Liver (tissue), 9 donors: Measurements from ENCODE around the gene SRPK1. TPM values are rescaled to one million over a fixed set of nuclear protein-coding genes. Genes with fewer than 3 reads are reported as not detected.

Source experiments
- DNase-seq: peaks from one replicate; pipeline ENCODE4 v3.0.0-alpha.2; 2017; ENCODE audit warnings: low spot score
- H3K27ac ChIP-seq, 2 donors: one replicate each; pipeline ENCODE4 v1.7.0; 2013; ENCODE audit warnings: inconsistent platforms in 2 of 2, low read length in 2 of 2, control low read depth in 1 of 2, low read depth in 1 of 2, mild to moderate bottlenecking in 1 of 2
- H3K27me3 ChIP-seq, 4 donors: one replicate each; pipeline versions ENCODE4 v1.6.1 to v1.7.0; 2013; ENCODE audit warnings: low read length in 3 of 4, inconsistent platforms in 1 of 4, mild to moderate bottlenecking in 1 of 4, moderate library complexity in 1 of 4; ENCODE audit not compliant: control insufficient read depth in 4 of 4, insufficient read depth in 4 of 4
- H3K36me3 ChIP-seq, 4 donors: one replicate each; pipeline versions ENCODE4 v1.6.1 to v1.7.0; 2013; ENCODE audit warnings: low read length in 3 of 4, mild to moderate bottlenecking in 3 of 4, low read depth in 1 of 4, moderate library complexity in 1 of 4; ENCODE audit not compliant: control insufficient read depth in 4 of 4, insufficient read depth in 3 of 4
- H3K4me1 ChIP-seq, 4 donors: one replicate each; pipeline versions ENCODE4 v1.6.1 to v1.7.0; 2013; ENCODE audit warnings: low read length in 3 of 4, mild to moderate bottlenecking in 3 of 4, moderate library complexity in 1 of 4; ENCODE audit not compliant: control insufficient read depth in 4 of 4, insufficient read depth in 4 of 4
- H3K4me3 ChIP-seq, 3 donors: one replicate each; pipeline versions ENCODE4 v1.6.1 to v1.7.0; 2013; ENCODE audit warnings: low read length in 3 of 3, control low read depth in 1 of 3, low read depth in 1 of 3, mild to moderate bottlenecking in 1 of 3
- H3K9ac ChIP-seq, 2 donors: one replicate each; pipeline ENCODE4 v1.7.0; 2013; ENCODE audit warnings: low read length in 2 of 2, mild to moderate bottlenecking in 2 of 2, moderate library complexity in 2 of 2, control low read depth in 1 of 2, low read depth in 1 of 2
- H3K9me3 ChIP-seq, 4 donors: one replicate each; pipeline versions ENCODE4 v1.6.1 to v1.7.0; 2013; ENCODE audit warnings: low read length in 3 of 4; ENCODE audit not compliant: control insufficient read depth in 4 of 4
- EGR1 ChIP-seq, 2 donors: IDR thresholded peaks; 2 replicates each; pipeline ENCODE4 v1.6.1; 2016 to 2018; ENCODE audit warnings: antibody characterized with exemption in 2 of 2, low read depth in 2 of 2
- FOXA1 ChIP-seq: IDR thresholded peaks from 2 replicates; pipeline ENCODE4 v1.6.1; 2016; ENCODE audit warnings: antibody characterized with exemption
- FOXA2 ChIP-seq: IDR thresholded peaks from 2 replicates; pipeline ENCODE4 v1.6.1; 2016; ENCODE audit warnings: antibody characterized with exemption
- GABPA ChIP-seq, 2 donors: IDR thresholded peaks in 1 of 2; conservative IDR thresholded peaks in 1 of 2; 2 replicates each; pipeline ENCODE4 v1.6.1; 2016; ENCODE audit warnings: antibody characterized with exemption in 2 of 2, mild to moderate bottlenecking in 1 of 2, moderate library complexity in 1 of 2
- HNF4A ChIP-seq, 2 donors: conservative IDR thresholded peaks; 2 replicates each; pipeline ENCODE4 v1.6.1; 2016; ENCODE audit warnings: antibody characterized with exemption in 2 of 2, mild to moderate bottlenecking in 2 of 2
- HNF4G ChIP-seq: IDR thresholded peaks from 2 replicates; pipeline ENCODE4 v1.6.1; 2016; ENCODE audit warnings: antibody characterized with exemption
- JUND ChIP-seq, 2 donors: IDR thresholded peaks; 2 replicates each; pipeline ENCODE4 v1.6.1; 2016; ENCODE audit warnings: antibody characterized with exemption in 2 of 2
- MAX ChIP-seq: IDR thresholded peaks from 2 replicates; pipeline ENCODE4 v1.6.1; 2016; ENCODE audit warnings: antibody characterized with exemption
- NR2F2 ChIP-seq: IDR thresholded peaks from 2 replicates; pipeline ENCODE4 v1.6.1; 2016; ENCODE audit warnings: antibody characterized with exemption
- RAD21 ChIP-seq, 2 donors: IDR thresholded peaks; 2 replicates each; pipeline ENCODE4 v1.6.1; 2016; ENCODE audit warnings: antibody characterized with exemption in 2 of 2, mild to moderate bottlenecking in 2 of 2
- REST ChIP-seq: IDR thresholded peaks from 2 replicates; pipeline ENCODE4 v1.6.1; 2016; ENCODE audit warnings: antibody characterized with exemption, mild to moderate bottlenecking
- RXRA ChIP-seq, 2 donors: IDR thresholded peaks; 2 replicates each; pipeline ENCODE4 v1.6.1; 2017 to 2018; ENCODE audit warnings: antibody characterized with exemption in 2 of 2, mild to moderate bottlenecking in 1 of 2
- SP1 ChIP-seq: IDR thresholded peaks from 2 replicates; pipeline ENCODE4 v1.6.1; 2018; ENCODE audit warnings: antibody characterized with exemption, mild to moderate bottlenecking
- TAF1 ChIP-seq: conservative IDR thresholded peaks from 2 replicates; pipeline ENCODE4 v1.6.1; 2016; ENCODE audit warnings: antibody characterized with exemption, mild to moderate bottlenecking
- YY1 ChIP-seq: IDR thresholded peaks from 2 replicates; pipeline ENCODE4 v1.6.1; 2016; ENCODE audit warnings: antibody characterized with exemption, mild to moderate bottlenecking
- WGBS: extraction: QIAGEN DNeasy Blood & Tissue Kit; methylation state at CpG from one replicate; pipeline ENCODE4 v1.1.7; 2013; 5-methylcytosine and 5-hydroxymethylcytosine counted together
- polyA plus RNA-seq, 2 donors: library from polyadenylated mRNA; stranded (reverse) in 1 of 2; unstranded in 1 of 2; fragments of 200-250 nt in 1 of 2; fragments of >200 nt in 1 of 2; fragmentation: Nextera tagmentation in 1 of 2; extraction: Ambion mirVana in 1 of 2; gene quantifications; one replicate each; pipeline versions ENCODE4 v1.2.1 to v1.2.3, GENCODE V29; 2013 to 2015
- total RNA-seq, 2 donors: library from RNA; depleted of rRNA; stranded (reverse); fragments of >200 nt; gene quantifications; one replicate each; pipeline ENCODE4 v1.2.3, GENCODE V29; 2014
- TF ChIP-seq, protein P1 (sequence below): IDR thresholded peaks from 2 replicates; pipeline ENCODE4 v1.6.1; 2016; ENCODE audit warnings: antibody characterized with exemption
- TF ChIP-seq, protein P2 (sequence below): IDR thresholded peaks from 2 replicates; pipeline ENCODE4 v1.6.1; 2016; ENCODE audit warnings: antibody characterized with exemption
- TF ChIP-seq, protein P3 (sequence below): fragments of 150-350 bp; IDR thresholded peaks from 2 replicates; pipeline ENCODE4 v1.5.1; 2017; ENCODE audit warnings: improper control_type of control experiment, low read depth, low read length; ENCODE audit not compliant: missing input control
- donor health status: healthy.
- donor health status: healthy.
- donor health status: healthy.
- donor health status: healthy.
- donor health status: healthy.

SRPK1 gene
- total and polyA plus RNA-seq, 4 donors, result 11.9 to 41.2 (median 32.9) TPM

GRCh38 chr6:35786272-35786671, 134.6 kb downstream of the SRPK1 start:
- peaks cover 0 to 3% (median 0%) of the 10 kb centered on the region in 4 donors for H3K27me3 ChIP-seq
- 64% methylated on average over 2 of the region's 2 CpGs for WGBS

More at GRCh38 chr6:35786272-35786671, 134.6 kb downstream of the SRPK1 start:
- Histone ChIP-seq H3K36me3 (no peaks in the 10 kb centered on the region), H3K4me1 (peaks cover 0 to 3% (median 2%) of the 10 kb centered on the region in 4 donors), H3K9me3 (no peaks in the 10 kb centered on the region), H3K27ac (no peak overlapping the region), H3K9ac (no peak overlapping the region), H3K4me3 (no peak overlapping the region)
- TF ChIP-seq RAD21 (IDR thresholded peaks at IDR 0.05), result no peak
- TF ChIP-seq REST, result no peak
- no peak for TF ChIP-seq SP1
- TF ChIP-seq HNF4A (conservative IDR thresholded peaks at IDR 0.05), result no peak
- no peak for TF ChIP-seq TAF1
- TF ChIP-seq, protein P1, sequence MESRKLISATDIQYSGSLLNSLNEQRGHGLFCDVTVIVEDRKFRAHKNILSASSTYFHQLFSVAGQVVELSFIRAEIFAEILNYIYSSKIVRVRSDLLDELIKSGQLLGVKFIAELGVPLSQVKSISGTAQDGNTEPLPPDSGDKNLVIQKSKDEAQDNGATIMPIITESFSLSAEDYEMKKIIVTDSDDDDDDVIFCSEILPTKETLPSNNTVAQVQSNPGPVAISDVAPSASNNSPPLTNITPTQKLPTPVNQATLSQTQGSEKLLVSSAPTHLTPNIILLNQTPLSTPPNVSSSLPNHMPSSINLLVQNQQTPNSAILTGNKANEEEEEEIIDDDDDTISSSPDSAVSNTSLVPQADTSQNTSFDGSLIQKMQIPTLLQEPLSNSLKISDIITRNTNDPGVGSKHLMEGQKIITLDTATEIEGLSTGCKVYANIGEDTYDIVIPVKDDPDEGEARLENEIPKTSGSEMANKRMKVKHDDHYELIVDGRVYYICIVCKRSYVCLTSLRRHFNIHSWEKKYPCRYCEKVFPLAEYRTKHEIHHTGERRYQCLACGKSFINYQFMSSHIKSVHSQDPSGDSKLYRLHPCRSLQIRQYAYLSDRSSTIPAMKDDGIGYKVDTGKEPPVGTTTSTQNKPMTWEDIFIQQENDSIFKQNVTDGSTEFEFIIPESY, result no peak
- TF ChIP-seq HNF4G, result no peak
- no peak for TF ChIP-seq FOXA1
- no peak for TF ChIP-seq FOXA2
- TF ChIP-seq YY1, result no peak
- TF ChIP-seq, protein P2, sequence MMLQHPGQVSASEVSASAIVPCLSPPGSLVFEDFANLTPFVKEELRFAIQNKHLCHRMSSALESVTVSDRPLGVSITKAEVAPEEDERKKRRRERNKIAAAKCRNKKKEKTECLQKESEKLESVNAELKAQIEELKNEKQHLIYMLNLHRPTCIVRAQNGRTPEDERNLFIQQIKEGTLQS, result no peak
- no peak for TF ChIP-seq RXRA (IDR thresholded peaks at IDR 0.05)
- TF ChIP-seq GABPA (IDR thresholded peaks at IDR 0.05 in 1 of 2, conservative IDR thresholded peaks at IDR 0.05 in 1 of 2), result no peak
- TF ChIP-seq JUND (IDR thresholded peaks at IDR 0.05), result no peak
- TF ChIP-seq MAX, result no peak
- TF ChIP-seq NR2F2, result no peak
- TF ChIP-seq EGR1 (IDR thresholded peaks at IDR 0.05; ENCODE audit: low read depth in 2 of 2), result no peak
- TF ChIP-seq, protein P3, sequence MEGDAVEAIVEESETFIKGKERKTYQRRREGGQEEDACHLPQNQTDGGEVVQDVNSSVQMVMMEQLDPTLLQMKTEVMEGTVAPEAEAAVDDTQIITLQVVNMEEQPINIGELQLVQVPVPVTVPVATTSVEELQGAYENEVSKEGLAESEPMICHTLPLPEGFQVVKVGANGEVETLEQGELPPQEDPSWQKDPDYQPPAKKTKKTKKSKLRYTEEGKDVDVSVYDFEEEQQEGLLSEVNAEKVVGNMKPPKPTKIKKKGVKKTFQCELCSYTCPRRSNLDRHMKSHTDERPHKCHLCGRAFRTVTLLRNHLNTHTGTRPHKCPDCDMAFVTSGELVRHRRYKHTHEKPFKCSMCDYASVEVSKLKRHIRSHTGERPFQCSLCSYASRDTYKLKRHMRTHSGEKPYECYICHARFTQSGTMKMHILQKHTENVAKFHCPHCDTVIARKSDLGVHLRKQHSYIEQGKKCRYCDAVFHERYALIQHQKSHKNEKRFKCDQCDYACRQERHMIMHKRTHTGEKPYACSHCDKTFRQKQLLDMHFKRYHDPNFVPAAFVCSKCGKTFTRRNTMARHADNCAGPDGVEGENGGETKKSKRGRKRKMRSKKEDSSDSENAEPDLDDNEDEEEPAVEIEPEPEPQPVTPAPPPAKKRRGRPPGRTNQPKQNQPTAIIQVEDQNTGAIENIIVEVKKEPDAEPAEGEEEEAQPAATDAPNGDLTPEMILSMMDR, result no peak
- no peak for DNase-seq
